ENCODE data around the gene CCDC134.

CCDC134 gene

GRCh38 chr22:41787331-41787730 lies 13.1 kb upstream of the CCDC134 start:
- no peak for DNase-seq (ENCODE audit: low spot score)

GRCh38 chr22:41793871-41794270 lies 6.6 kb upstream of the CCDC134 start:
- no peak for DNase-seq (ENCODE audit: low spot score)

- DNase-seq (ENCODE audit: low spot score), result no peak
Measured at GRCh38 chr22:41798736-41799135, 1.7 kb upstream of the CCDC134 start.

- peak; percentile 70 for DNase-seq (ENCODE audit: low spot score)
Measured at GRCh38 chr22:41799486-41800347, 762 bp upstream of the CCDC134 start.

- DNase-seq (ENCODE audit: low spot score), result peak; percentile 41
Measured at GRCh38 chr22:41801147-41801819, 804 bp downstream of the CCDC134 start.

GRCh38 chr22:41801886-41802285 lies 1.4 kb downstream of the CCDC134 start:
- DNase-seq (ENCODE audit: low spot score), result no peak

GRCh38 chr22:41805639-41806038 lies 5.2 kb downstream of the CCDC134 start:
- DNase-seq (ENCODE audit: low spot score), result no peak

- no peak for DNase-seq (ENCODE audit: low spot score)
Measured at GRCh38 chr22:41808400-41808799, 7.9 kb downstream of the CCDC134 start.

- no peak for DNase-seq (ENCODE audit: low spot score)
Measured at GRCh38 chr22:41810022-41810421, 9.5 kb downstream of the CCDC134 start.

- no peak for DNase-seq (ENCODE audit: low spot score)
Measured at GRCh38 chr22:41812805-41813545, 12.5 kb downstream of the CCDC134 start.

- DNase-seq (ENCODE audit: low spot score), result no peak
Measured at GRCh38 chr22:41813726-41814410, 13.4 kb downstream of the CCDC134 start.

GRCh38 chr22:41815716-41816115 lies 15.2 kb downstream of the CCDC134 start:
- no peak for DNase-seq (ENCODE audit: low spot score)

- no peak for DNase-seq (ENCODE audit: low spot score)
Measured at GRCh38 chr22:41816241-41816640, 15.8 kb downstream of the CCDC134 start.

GRCh38 chr22:41816871-41817270 lies 16.4 kb downstream of the CCDC134 start:
- DNase-seq (ENCODE audit: low spot score), result no peak

- no peak for DNase-seq (ENCODE audit: low spot score)
Measured at GRCh38 chr22:41818011-41818410, 17.5 kb downstream of the CCDC134 start.

- no peak for DNase-seq (ENCODE audit: low spot score)
Measured at GRCh38 chr22:41818596-41818995, 18.1 kb downstream of the CCDC134 start.

GRCh38 chr22:41819257-41819656 lies 18.8 kb downstream of the CCDC134 start:
- DNase-seq (ENCODE audit: low spot score), result no peak

- DNase-seq (ENCODE audit: low spot score), result no peak
Measured at GRCh38 chr22:41820447-41820846, 20.0 kb downstream of the CCDC134 start.

GRCh38 chr22:41821471-41822316 lies 21.2 kb downstream of the CCDC134 start:
- DNase-seq (ENCODE audit: low spot score), result no peak

- DNase-seq (ENCODE audit: low spot score), result peak; percentile 82
Measured at GRCh38 chr22:41822317-41823057, 22.0 kb downstream of the CCDC134 start.

Measured in cerebellar cortex (tissue), 1 donor.